ENCODE data around the gene FOXN1.

FOXN1 gene

GRCh38 chr17:28495635-28496034 is 10.5 kb upstream of the FOXN1 start:
- in situ Hi-C loops (cut with HindIII; ENCODE audit: low pct_unique_long_range_greater_than_20kb, low sequenced_read_pairs) = no loop called here
- no peak for TF ChIP-seq JUND (IDR thresholded peaks at IDR 0.05; ENCODE audit: low read depth)

DNA sequence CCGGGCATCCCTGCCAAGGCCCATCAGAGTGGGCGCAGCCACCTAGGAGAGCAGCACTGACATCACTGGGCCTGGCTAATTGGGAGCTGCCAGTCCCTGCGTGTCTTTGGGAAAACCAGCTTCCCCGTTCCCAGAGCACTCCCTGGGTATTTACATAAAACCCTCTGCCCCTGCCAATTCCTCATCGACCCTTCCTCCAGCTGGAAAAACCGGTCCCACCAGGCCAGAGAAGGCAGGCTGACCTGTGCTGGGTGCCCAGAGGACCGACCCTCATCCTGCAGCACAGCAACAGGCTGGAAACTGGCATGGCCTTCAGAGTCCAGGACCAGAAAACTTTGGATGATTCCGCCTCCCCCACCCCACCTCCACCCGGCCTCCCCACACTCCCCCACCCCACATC is 8.2 kb upstream of the FOXN1 start:
- TF ChIP-seq JUND (IDR thresholded peaks at IDR 0.05; ENCODE audit: low read depth) = no peak
- DNase-seq (ENCODE audit: low read depth in 1 of 2, low spot score in 1 of 2) = peak; percentile 79 to 94
- in situ Hi-C loops (cut with HindIII; ENCODE audit: low pct_unique_long_range_greater_than_20kb, low sequenced_read_pairs) = no loop called here

More at GRCh38 chr17:28495635-28496034, 10.5 kb upstream of the FOXN1 start:
- DNase-seq (ENCODE audit: low read depth in 1 of 2, low spot score in 1 of 2) = no peak

DNA sequence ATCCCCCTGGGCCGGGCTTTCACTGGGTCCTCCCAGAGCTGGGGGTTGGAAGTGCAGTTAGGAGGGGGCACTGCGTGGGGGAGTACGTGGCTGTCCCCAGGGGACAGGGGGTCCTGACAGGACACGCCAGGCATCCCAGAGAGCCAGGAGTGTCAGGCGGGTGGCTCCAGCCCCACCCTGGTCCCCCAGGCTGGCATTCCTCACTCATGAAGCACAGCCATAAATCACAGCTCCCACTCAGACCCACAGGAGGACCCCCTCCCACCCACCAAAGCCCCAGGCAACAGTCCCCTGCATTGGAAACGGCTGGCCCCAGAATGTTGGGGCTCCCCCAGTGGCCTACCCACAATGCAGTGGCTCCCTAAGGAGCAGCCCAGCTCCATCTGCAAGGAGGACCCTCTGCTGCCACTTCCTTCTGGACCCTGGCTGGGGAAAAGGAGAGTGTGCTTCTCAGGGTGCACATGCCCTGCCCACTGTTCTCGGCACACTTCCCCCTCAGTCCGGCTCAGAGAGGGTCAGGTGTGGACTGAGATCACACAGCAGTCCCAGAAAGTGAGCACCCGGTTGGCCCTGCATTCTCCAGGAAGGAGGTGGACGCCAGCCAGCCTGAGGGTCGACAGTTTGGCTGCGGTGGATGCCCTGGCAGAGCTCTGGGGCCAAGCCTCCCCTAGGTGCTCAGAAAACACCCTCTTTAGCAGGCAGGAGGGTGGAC is 7.3 kb upstream of the FOXN1 start:
- in situ Hi-C loops (cut with HindIII; ENCODE audit: low pct_unique_long_range_greater_than_20kb, low sequenced_read_pairs) = no loop called here
- no peak for TF ChIP-seq JUND (IDR thresholded peaks at IDR 0.05; ENCODE audit: low read depth)
- no peak for DNase-seq (ENCODE audit: low read depth in 1 of 2, low spot score in 1 of 2)

DNA sequence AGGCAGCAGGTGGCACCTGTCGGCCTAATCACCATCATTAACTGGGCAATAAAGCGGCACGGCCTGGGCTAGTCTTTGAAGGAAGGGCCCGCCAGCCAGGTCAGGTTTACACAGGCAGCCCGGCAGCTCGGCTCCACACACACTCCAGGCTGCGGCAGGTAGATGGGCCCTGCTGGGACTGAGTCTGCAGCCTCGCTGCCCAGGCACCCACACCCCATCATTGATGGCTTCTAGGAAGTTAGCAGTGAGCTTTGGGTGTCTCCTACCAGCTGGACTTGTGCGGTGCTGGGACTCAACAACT is 6.8 kb upstream of the FOXN1 start:
- TF ChIP-seq JUND (IDR thresholded peaks at IDR 0.05; ENCODE audit: low read depth) = no peak
- peak in 1 of 2 experiments; percentile 38 for DNase-seq (ENCODE audit: low read depth in 1 of 2, low spot score in 1 of 2)
- in situ Hi-C loops (cut with HindIII; ENCODE audit: low pct_unique_long_range_greater_than_20kb, low sequenced_read_pairs) = no loop called here

GRCh38 chr17:28499684-28500357 is 6.3 kb upstream of the FOXN1 start:
- in situ Hi-C loops (cut with HindIII; ENCODE audit: low pct_unique_long_range_greater_than_20kb, low sequenced_read_pairs) = no loop called here
- TF ChIP-seq JUND (IDR thresholded peaks at IDR 0.05; ENCODE audit: low read depth) = no peak
- no peak for DNase-seq (ENCODE audit: low read depth in 1 of 2, low spot score in 1 of 2)

DNA sequence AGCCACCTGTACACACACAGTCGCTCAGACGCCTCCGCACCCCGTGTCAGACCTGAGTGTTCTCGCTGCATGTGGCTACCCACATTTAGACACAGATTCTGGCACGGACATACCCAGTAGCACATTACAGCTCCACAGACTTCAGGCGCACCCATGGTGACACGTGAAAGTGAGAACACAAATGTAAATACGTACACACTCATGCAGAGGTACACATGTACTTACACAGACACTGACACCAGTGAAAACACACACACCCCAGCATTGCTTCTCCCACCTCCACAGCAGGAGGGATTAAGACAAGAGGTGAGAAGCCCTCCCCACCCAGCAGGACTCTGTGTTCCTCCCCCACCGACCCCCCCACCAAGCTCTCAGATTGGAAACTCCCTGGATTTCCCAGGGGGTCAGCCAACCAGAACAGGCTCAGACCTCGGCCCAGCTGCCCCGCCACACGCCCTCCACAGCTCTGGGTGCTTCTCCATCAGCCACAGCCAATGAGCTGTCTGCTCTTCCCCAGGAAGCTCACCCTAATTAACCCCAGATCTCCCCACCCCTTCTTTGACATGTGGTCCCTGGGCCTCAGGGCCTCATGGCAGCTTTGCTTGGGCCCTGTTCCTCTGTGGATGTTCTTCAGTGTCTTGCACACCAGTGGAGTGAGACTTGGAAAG is 5.3 kb upstream of the FOXN1 start:
- in situ Hi-C loops (cut with HindIII; ENCODE audit: low pct_unique_long_range_greater_than_20kb, low sequenced_read_pairs) = no loop called here
- no peak for TF ChIP-seq JUND (IDR thresholded peaks at IDR 0.05; ENCODE audit: low read depth)
- DNase-seq (ENCODE audit: low read depth in 1 of 2, low spot score in 1 of 2) = no peak

- TF ChIP-seq JUND (IDR thresholded peaks at IDR 0.05; ENCODE audit: low read depth) = no peak
- in situ Hi-C loops (cut with HindIII; ENCODE audit: low pct_unique_long_range_greater_than_20kb, low sequenced_read_pairs) = no loop called here
- no peak for DNase-seq (ENCODE audit: low read depth in 1 of 2, low spot score in 1 of 2)
Observed at GRCh38 chr17:28501421-28502284, 4.5 kb upstream of the FOXN1 start.

- TF ChIP-seq JUND (IDR thresholded peaks at IDR 0.05; ENCODE audit: low read depth) = no peak
- DNase-seq (ENCODE audit: low read depth in 1 of 2, low spot score in 1 of 2) = no peak
- in situ Hi-C loops (cut with HindIII; ENCODE audit: low pct_unique_long_range_greater_than_20kb, low sequenced_read_pairs) = no loop called here
Observed at GRCh38 chr17:28503420-28503819, 2.7 kb upstream of the FOXN1 start.

DNA sequence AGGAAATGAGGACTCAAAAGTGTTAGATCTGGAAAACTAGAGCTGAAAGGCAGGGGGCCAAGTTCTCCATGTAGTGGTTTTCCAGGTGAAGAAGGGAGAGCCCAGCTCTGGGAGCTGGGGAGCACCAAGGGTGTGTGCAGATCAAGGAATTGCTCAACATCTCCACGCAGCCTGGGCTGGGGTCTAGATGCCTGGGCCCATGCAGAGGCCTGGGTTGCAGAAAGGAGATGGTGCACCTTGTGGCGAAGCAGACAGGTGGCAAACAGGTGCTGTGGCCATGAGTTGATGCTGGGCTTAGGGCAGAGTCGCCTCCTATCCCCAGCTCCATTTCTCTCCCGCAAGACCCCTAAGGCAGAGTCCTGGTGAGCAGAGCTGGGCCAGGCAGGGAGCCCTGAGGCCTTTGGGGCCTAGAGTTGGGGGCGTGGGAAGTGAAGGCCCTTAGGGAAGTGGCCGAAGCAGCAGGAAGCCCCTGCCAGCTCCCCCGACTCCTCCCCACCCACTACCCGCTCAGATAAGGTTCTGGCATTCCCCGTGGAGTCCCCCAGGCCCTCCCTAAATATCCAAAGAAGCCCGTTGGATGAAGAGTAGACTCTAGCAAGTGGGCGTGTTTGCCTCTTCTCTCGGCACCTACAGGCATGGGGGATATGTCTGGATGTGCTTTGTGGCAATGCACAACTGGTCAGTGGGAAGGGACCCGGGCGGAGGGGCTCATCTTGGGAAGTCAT is 777 bp downstream of the FOXN1 start:
- in situ Hi-C loops (cut with HindIII; ENCODE audit: low pct_unique_long_range_greater_than_20kb, low sequenced_read_pairs) = no loop called here
- no peak for DNase-seq (ENCODE audit: low read depth in 1 of 2, low spot score in 1 of 2)

DNA sequence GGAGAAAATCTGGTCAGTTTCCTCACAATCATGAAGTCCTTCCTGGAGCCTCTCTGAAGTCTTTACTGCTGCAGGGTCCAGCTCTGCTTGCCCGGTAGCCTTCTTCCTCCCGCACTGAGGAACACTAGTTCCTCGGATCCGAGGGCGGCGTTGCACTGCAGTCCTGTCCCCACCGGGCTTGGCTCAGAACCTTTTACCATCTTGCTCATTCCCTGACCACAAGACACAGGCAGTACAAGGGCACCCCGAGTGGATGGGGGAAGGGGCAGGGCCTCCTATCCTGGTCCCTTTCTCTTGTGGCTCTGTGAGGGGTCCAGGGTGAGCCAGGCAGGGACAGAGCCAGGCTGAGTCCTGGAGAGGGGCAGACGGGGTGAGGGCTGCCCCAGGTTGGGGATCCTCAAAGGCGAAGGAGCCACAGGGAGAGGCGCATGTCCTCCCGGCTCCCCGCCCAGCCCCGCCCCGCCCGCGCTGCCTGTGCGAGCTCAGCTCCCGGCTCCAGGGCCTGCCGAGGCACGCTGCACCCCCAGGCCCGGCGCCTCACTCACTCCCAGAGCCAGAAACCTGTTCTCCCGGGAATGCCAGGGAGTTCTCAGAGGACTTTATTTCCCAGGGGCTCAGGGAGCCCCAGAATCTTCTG is 1.5 kb downstream of the FOXN1 start:
- DNase-seq (ENCODE audit: low read depth in 1 of 2, low spot score in 1 of 2) = peak; percentile 77 to 92

More for the DNA sequence above, 777 bp downstream of the FOXN1 start:
- TF ChIP-seq JUND (IDR thresholded peaks at IDR 0.05; ENCODE audit: low read depth) = no peak

GRCh38 chr17:28508211-28508724 is 2.1 kb downstream of the FOXN1 start:
- no peak for TF ChIP-seq JUND (IDR thresholded peaks at IDR 0.05; ENCODE audit: low read depth)
- no peak for DNase-seq (ENCODE audit: low read depth in 1 of 2, low spot score in 1 of 2)
- in situ Hi-C loops (cut with HindIII; ENCODE audit: low pct_unique_long_range_greater_than_20kb, low sequenced_read_pairs) = no loop called here

More for the DNA sequence above, 1.5 kb downstream of the FOXN1 start:
- TF ChIP-seq JUND (IDR thresholded peaks at IDR 0.05; ENCODE audit: low read depth) = no peak
- in situ Hi-C loops (cut with HindIII; ENCODE audit: low pct_unique_long_range_greater_than_20kb, low sequenced_read_pairs) = no loop called here

Data from T47D (cell line).